Effector memory CD4-positive, alpha-beta T cell (primary cell): ENCODE data around the gene LYRM1.

Experiments
- DNase-seq, 3 donors: peaks; one replicate each; pipeline ENCODE4 v3.0.0-alpha.2; 2020
- H3K27ac ChIP-seq: 2 replicates; pipeline ENCODE4 v1.7.0; 2013; ENCODE audit warnings: mild to moderate bottlenecking, low read length, moderate library complexity; ENCODE audit not compliant: insufficient read depth, poor library complexity, severe bottlenecking
- H3K27me3 ChIP-seq: replicated peaks from 2 replicates; pipeline ENCODE4 v1.7.0; 2013; ENCODE audit warnings: mild to moderate bottlenecking, low read length; ENCODE audit not compliant: insufficient read depth, control insufficient read depth, poor library complexity, severe bottlenecking
- H3K36me3 ChIP-seq: 2 replicates; pipeline ENCODE4 v1.7.0; 2013; ENCODE audit warnings: mild to moderate bottlenecking, low read length, moderate library complexity; ENCODE audit not compliant: control insufficient read depth, insufficient read depth
- H3K4me1 ChIP-seq: 2 replicates; pipeline ENCODE4 v1.7.0; 2013; ENCODE audit warnings: low read length, mild to moderate bottlenecking; ENCODE audit not compliant: control insufficient read depth, insufficient read depth, poor library complexity, severe bottlenecking
- H3K4me3 ChIP-seq: 2 replicates; pipeline ENCODE4 v1.7.0; 2013; ENCODE audit warnings: low read length, low read depth, mild to moderate bottlenecking; ENCODE audit not compliant: insufficient read depth, poor library complexity, severe bottlenecking
- H3K9me3 ChIP-seq: 2 replicates; pipeline ENCODE4 v1.7.0; 2013; ENCODE audit warnings: mild to moderate bottlenecking, low read length, moderate library complexity; ENCODE audit not compliant: control insufficient read depth

The LYRM1 gene

DNA sequence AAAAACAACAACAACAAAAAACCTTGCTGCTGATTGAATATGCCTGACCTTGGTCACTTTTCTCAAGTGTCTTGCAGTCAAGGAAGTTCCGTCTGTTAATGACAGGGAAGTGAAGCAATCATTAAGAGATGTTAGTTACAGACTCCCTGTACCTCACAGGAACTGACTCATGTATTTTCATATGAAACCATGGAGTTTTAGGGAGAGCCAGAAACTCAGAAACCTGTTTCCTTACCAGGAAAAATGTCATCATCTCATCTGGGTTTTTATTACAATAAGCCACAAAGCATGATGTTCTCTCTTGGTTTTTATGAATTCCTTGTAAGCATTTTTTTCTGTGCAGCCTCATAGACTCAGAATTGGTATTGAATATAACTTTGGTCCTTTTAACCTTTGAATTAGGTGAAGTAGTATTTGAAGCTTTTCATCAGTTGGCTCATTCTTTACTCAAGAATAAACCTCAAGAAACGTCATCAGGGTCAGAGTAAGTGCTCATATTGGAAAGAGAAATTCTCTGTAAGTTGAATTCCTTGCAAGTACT is 10.3 kb downstream of the LYRM1 start:
- H3K27me3 ChIP-seq = no peaks in the 10 kb centered on the region
- no peaks in the 10 kb centered on the region for H3K4me1 ChIP-seq
- H3K4me3 ChIP-seq = no peak overlapping the region
- H3K36me3 ChIP-seq = no peaks in the 10 kb centered on the region
- H3K27ac ChIP-seq = no peak overlapping the region
- DNase-seq = no peak
- H3K9me3 ChIP-seq = no peaks in the 10 kb centered on the region

DNA sequence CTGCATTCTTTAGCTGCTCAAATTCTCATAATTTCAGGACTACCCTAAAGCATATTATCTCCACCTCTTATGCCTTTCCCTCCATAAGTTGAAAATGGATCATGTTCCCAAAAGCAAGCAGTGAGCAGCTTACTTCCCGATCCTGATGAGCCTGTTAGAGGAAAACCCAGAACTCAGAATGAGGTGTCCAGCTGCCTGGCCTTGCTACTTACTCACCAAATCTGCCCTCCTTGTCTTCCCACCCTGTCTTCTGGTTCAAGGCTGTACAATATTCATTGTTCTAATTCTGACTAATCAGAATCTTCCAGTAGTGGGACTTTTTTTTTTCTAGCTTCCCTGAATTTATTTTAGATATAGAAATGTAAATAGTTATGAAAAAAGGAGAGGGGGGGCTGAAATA is 10.8 kb downstream of the LYRM1 start:
- H3K27ac ChIP-seq = no peak overlapping the region
- no peaks in the 10 kb centered on the region for H3K4me1 ChIP-seq
- no peaks in the 10 kb centered on the region for H3K9me3 ChIP-seq
- H3K27me3 ChIP-seq = no peaks in the 10 kb centered on the region
- H3K4me3 ChIP-seq = no peak overlapping the region
- no peak for DNase-seq
- no peaks in the 10 kb centered on the region for H3K36me3 ChIP-seq

DNA sequence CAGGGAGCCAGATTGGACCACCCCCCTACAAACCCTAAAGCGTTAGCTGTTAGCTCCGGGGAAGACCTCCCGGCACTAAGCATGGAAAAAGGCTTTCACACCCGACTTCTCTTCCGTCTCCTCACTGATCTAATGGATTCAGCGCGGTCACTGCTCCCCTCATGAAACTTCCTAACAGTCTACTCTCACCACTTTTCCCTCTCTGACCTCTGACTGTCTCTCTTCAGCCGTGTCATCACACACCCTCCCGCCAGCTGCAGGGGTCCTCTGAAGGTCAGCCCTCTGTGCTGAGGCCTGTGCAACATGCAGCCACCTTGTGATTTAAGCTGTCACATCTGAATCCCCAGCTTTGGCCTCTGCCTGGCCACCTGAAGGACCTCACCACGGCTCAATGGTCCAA is 15.7 kb downstream of the LYRM1 start:
- no peaks in the 10 kb centered on the region for H3K27me3 ChIP-seq
- H3K4me3 ChIP-seq = no peak overlapping the region
- no peaks in the 10 kb centered on the region for H3K36me3 ChIP-seq
- H3K27ac ChIP-seq = no peak overlapping the region
- H3K4me1 ChIP-seq = no peaks in the 10 kb centered on the region
- DNase-seq = no peak
- no peaks in the 10 kb centered on the region for H3K9me3 ChIP-seq

DNA sequence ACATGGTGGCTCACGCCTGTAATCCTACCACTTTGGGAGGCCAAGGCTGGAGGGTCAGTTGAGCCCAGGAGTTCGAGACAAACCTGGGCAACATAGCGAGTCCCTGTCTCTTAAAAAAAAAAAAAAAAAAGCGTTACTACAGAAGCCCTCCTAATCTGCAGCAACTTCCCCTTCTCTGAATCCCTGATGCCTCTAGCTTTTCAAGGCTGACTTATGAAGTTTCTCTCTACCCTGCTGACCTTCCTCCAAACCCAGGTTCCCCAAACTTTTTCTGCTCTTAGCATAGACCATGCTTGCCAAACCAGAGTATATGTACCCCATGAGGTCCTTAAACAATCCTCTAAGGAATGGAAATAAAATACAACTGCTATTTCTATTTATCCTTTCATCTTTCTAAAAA is 16.4 kb downstream of the LYRM1 start:
- Histone ChIP-seq H3K9me3 (no peaks in the 10 kb centered on the region), H3K4me3 (no peak overlapping the region), H3K27me3 (no peaks in the 10 kb centered on the region), H3K4me1 (no peaks in the 10 kb centered on the region), H3K36me3 (no peaks in the 10 kb centered on the region), H3K27ac (no peak overlapping the region)
- DNase-seq = no peak

DNA sequence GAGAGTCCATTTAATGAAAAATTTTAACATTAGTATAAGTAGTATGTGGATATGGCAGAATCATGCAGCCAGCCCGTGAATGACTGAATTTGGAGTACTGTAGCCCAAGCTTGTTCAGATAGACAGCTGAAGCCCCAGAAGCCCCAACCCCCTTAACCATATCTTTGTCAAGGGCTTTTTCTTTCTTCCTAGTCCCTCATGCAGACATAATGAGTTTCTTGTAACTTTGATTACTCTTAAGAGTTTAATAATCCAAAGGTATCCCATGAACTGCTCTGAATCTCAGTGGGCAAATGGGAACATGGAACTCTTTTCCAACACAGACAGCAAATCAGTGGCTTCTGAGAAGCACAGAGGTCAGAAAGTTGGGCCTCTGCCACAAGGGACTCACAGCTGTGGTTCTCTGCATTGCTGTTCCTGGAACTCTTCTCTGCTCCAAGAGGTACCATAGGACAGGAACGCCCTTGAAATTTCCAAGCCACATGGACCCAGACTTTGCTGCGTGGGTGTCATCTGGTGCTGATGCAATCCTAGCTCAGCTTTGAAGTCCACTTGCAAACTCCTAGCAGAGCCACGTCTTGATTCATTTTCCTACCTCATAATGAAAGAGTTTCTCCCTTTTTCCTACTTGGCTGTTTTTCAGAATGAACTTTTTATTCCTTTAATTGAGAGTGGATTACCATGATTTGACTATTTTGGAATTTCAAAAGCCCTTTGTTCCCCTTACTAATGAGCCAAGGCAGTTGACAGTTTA is 18.1 kb downstream of the LYRM1 start:
- no peak overlapping the region for H3K27ac ChIP-seq

DNA sequence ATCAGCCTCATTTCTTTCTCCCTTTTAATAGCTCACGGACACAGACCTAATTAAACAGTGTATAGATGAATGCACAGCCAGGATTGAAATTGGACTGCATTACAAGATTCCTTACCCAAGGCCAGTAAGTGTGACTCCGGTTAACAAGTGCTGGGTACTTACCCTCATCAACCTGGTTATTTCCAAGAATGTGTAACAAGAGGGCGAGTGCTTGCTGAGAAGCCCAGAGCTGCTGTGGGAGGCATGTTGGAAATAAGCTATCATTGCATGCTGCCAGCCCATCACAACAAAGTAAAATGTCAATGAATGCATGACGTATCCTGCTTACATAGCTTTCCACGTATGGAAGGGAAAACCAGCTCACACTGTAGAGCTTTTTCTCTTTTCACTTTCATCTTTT is 19.5 kb downstream of the LYRM1 start:
- Histone ChIP-seq H3K4me1 (no peaks in the 10 kb centered on the region), H3K4me3 (no peak overlapping the region), H3K27ac (no peak overlapping the region), H3K9me3 (no peaks in the 10 kb centered on the region), H3K27me3 (no peaks in the 10 kb centered on the region), H3K36me3 (no peaks in the 10 kb centered on the region)
- DNase-seq = no peak

More for the DNA sequence above, 18.1 kb downstream of the LYRM1 start:
- H3K4me3 ChIP-seq = no peak overlapping the region
- no peaks in the 10 kb centered on the region for H3K36me3 ChIP-seq
- no peak for DNase-seq
- H3K4me1 ChIP-seq = no peaks in the 10 kb centered on the region
- H3K9me3 ChIP-seq = no peaks in the 10 kb centered on the region
- no peaks in the 10 kb centered on the region for H3K27me3 ChIP-seq

DNA sequence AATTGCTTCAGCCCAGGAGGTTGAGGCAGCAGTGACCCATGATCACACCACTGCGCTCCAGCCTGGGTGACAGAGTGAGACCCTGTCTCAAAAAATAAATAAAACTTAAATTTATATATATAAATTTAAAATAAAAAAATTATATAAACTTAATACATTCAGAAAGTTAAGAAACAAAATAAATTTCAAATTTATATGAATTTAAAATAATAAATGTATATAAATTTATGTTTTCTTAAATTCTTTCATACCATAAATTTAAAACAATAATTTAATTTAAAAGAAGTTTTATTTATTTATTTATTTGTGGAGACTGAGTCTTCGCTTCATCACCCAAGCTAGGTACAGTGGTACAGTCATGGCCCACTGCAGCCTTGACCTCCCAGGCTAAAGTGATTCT is 20.2 kb downstream of the LYRM1 start:
- H3K4me1 ChIP-seq = no peaks in the 10 kb centered on the region
- H3K36me3 ChIP-seq = no peaks in the 10 kb centered on the region
- no peak for DNase-seq
- no peak overlapping the region for H3K27ac ChIP-seq
- no peak overlapping the region for H3K4me3 ChIP-seq
- H3K9me3 ChIP-seq = no peaks in the 10 kb centered on the region
- no peaks in the 10 kb centered on the region for H3K27me3 ChIP-seq

DNA sequence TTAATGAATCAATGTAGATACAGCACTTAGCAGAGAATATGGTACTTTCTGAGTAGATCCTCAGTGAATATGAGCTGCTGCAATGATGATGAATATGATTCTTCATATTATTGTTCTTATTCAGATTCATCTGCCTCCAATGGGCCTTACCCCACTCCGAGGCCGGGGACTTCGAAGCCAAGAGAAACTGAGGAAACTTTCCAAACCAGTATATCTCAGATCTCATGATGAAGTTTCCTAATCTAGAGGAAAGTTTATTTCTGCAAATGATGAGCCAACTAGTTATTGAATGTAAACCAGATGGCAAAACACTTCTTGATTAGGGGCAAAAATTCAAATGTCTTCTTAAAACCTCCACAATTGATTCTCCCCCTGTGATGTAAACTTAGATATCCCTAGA is 23.3 kb downstream of the LYRM1 start:
- Histone ChIP-seq H3K36me3 (no peaks in the 10 kb centered on the region), H3K27ac (no peak overlapping the region), H3K9me3 (no peaks in the 10 kb centered on the region), H3K4me3 (no peak overlapping the region), H3K4me1 (no peaks in the 10 kb centered on the region), H3K27me3 (no peaks in the 10 kb centered on the region)
- no peak for DNase-seq

DNA sequence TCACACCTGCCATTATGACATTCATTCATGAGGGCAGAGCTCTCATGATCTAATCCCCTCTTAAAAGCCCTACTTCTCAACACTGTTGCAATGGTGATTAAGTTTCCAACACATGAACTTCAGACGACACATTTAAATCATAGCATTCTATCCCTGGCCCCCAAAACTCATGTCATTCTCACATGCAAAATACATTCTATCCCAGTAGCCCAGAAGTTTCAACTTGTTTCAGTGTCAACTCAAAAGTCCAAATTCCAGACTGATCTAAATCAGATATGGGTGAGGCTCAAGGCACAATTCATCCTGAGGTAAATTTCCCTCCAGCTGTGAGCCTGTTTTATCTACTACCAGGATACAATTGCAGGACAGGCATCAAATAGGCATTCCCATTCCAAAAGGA is 25.2 kb downstream of the LYRM1 start:
- H3K27ac ChIP-seq = no peak overlapping the region
- no peaks in the 10 kb centered on the region for H3K9me3 ChIP-seq
- no peaks in the 10 kb centered on the region for H3K36me3 ChIP-seq
- no peaks in the 10 kb centered on the region for H3K27me3 ChIP-seq
- no peaks in the 10 kb centered on the region for H3K4me1 ChIP-seq
- H3K4me3 ChIP-seq = no peak overlapping the region
- no peak for DNase-seq

DNA sequence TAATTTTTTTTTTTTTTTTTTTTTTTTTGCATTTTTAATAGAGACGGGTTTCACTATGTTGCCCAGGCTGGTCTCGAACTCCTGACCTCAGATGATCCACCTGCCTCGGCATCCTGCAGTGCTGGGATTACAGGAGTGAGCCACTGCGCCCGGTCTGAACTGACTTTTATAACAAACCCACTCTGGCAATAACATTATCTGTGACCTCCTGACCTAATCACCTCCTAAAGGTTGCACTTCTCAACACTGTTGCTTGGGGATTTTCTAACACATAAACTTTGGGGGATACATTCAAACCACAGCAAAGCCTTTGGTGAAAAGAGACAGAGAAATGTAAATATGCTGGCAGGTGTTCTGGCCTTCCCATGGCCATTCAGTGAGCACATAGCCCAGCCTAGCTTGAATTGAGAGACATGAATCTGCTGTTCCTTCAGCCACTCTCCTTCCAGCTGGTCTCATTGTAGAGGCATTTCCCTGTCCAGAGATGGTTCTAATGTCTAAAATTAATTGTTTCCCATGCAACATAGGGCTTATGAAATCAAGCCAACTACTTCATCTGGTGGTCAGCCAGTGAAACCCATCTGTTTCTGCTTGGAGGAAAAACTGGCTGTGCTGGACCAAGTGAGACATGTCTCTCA is 28.3 kb downstream of the LYRM1 start:
- Histone ChIP-seq H3K27me3 (no peaks in the 10 kb centered on the region), H3K36me3 (no peaks in the 10 kb centered on the region), H3K27ac (no peak overlapping the region), H3K4me3 (no peak overlapping the region), H3K9me3 (no peaks in the 10 kb centered on the region), H3K4me1 (no peaks in the 10 kb centered on the region)
- DNase-seq = no peak
